Suprapubic skin (tissue), 4 donors: ENCODE measurements around the gene OR2T2. TPM values are rescaled to one million over a fixed set of nuclear protein-coding genes. Genes with fewer than 3 reads are reported as not detected.
"Not testable (repeated sequence)": the region's sequence is repeated elsewhere in the genome, so short reads cannot be mapped to it uniquely, and the experiment has no call there.

ENCODE experiments used
- DNase-seq, 2 donors: peaks; one replicate each; pipeline ENCODE4 v3.0.0-alpha.2; 2019; ENCODE audit warnings: low spot score in 2 of 2
- H3K27ac ChIP-seq: fragments of 200-600 bp; sonication (generic); one replicate; pipeline ENCODE4 v1.5.1; 2019
- H3K27me3 ChIP-seq: fragments of 200-600 bp; sonication (generic); one replicate; pipeline ENCODE4 v1.5.1; 2019
- H3K36me3 ChIP-seq: fragments of 200-600 bp; sonication (generic); one replicate; pipeline ENCODE4 v1.5.1; 2019
- H3K4me1 ChIP-seq: fragments of 200-600 bp; sonication (generic); one replicate; pipeline ENCODE4 v1.5.1; 2019
- H3K4me3 ChIP-seq: fragments of 200-600 bp; sonication (generic); one replicate; pipeline ENCODE4 v1.5.1; 2019; ENCODE audit warnings: mild to moderate bottlenecking
- H3K9me3 ChIP-seq: fragments of 200-600 bp; sonication (generic); one replicate; pipeline ENCODE4 v1.5.1; 2019
- EP300 ChIP-seq: sonication (generic); formaldehyde crosslinking; IDR thresholded peaks from one replicate; pipeline ENCODE4 v1.6.1; 2017; ENCODE audit warnings: antibody characterized with exemption
- POLR2A ChIP-seq, 2 donors: fragments of 450-650 bp; IDR thresholded peaks; one replicate each; pipeline ENCODE4 v1.6.1; 2017; ENCODE audit warnings: antibody characterized with exemption in 2 of 2, mild to moderate bottlenecking in 2 of 2, moderate library complexity in 2 of 2
- POLR2AphosphoS5 ChIP-seq, 3 donors: sonication (generic); formaldehyde crosslinking; IDR thresholded peaks; one replicate each; pipeline ENCODE4 v1.6.1; 2017; ENCODE audit warnings: antibody characterized with exemption in 3 of 3
- WGBS: methylation state at CpG from one replicate; pipeline ENCODE4 v1.1.5; 2018; 5-methylcytosine and 5-hydroxymethylcytosine counted together
- total RNA-seq, 4 donors: library from RNA; depleted of rRNA; stranded (reverse); fragments of >200 nt; gene quantifications; one replicate each; pipeline ENCODE4 v1.1.0, GENCODE V29; 2016
- TF ChIP-seq, protein P1 (sequence below), 2 donors: fragments of 200-600 bp in 1 of 2; fragments of 450-650 bp in 1 of 2; sonication (generic) in 1 of 2; IDR thresholded peaks; one replicate each; pipeline ENCODE4 v1.5.1; 2016 to 2019; ENCODE audit warnings: antibody characterized with exemption in 2 of 2, mild to moderate bottlenecking in 1 of 2, moderate library complexity in 1 of 2

The OR2T2 gene
- total RNA-seq, 4 donors from 2014 or later, result 0.31 TPM; not detected in 3

DNA sequence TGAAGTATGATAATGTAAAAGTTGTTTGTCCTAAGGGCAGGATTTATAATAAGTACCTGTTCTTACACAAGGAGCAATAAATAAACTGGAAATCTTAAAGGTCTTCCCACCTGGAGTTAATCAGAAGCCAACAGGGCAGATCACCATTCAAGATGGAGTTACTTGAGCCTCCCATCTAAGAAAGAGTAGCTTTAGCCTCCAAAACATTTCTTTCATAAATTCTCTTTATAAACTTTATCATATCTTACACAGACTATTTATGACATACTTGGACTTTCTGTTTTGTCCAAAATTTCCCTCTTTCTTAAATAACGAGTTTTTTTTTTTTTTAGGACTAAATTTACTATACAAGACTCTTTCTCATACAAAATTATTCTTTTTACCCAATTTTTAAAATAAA lies 24.1 kb upstream of the OR2T2 start:
- peaks cover 4% of the 10 kb centered on the region for H3K9me3 ChIP-seq
- 12% methylated on average over 1 of the region's 1 CpG for WGBS

GRCh38 chr1:248427526-248428191 lies 17.8 kb upstream of the OR2T2 start:
- 63% methylated on average over 3 of the region's 3 CpGs for WGBS
- H3K36me3 ChIP-seq, H3K27ac ChIP-seq, H3K27me3 ChIP-seq, H3K4me3 ChIP-seq, H3K4me1 ChIP-seq, H3K9me3 ChIP-seq, DNase-seq: not testable (repeated sequence)

More for the DNA sequence above, 24.1 kb upstream of the OR2T2 start:
- Histone ChIP-seq H3K4me3 (no peak overlapping the region), H3K4me1 (no peaks in the 10 kb centered on the region), H3K27ac (no peak overlapping the region), H3K36me3 (no peaks in the 10 kb centered on the region), H3K27me3 (no peaks in the 10 kb centered on the region)
- TF ChIP-seq, protein P1, sequence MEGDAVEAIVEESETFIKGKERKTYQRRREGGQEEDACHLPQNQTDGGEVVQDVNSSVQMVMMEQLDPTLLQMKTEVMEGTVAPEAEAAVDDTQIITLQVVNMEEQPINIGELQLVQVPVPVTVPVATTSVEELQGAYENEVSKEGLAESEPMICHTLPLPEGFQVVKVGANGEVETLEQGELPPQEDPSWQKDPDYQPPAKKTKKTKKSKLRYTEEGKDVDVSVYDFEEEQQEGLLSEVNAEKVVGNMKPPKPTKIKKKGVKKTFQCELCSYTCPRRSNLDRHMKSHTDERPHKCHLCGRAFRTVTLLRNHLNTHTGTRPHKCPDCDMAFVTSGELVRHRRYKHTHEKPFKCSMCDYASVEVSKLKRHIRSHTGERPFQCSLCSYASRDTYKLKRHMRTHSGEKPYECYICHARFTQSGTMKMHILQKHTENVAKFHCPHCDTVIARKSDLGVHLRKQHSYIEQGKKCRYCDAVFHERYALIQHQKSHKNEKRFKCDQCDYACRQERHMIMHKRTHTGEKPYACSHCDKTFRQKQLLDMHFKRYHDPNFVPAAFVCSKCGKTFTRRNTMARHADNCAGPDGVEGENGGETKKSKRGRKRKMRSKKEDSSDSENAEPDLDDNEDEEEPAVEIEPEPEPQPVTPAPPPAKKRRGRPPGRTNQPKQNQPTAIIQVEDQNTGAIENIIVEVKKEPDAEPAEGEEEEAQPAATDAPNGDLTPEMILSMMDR (IDR thresholded peaks at IDR 0.05), result no peak
- TF ChIP-seq POLR2A (IDR thresholded peaks at IDR 0.05) (no peak), POLR2AphosphoS5 (IDR thresholded peaks at IDR 0.05) (no peak), EP300 (no peak)
- no peak for DNase-seq

DNA sequence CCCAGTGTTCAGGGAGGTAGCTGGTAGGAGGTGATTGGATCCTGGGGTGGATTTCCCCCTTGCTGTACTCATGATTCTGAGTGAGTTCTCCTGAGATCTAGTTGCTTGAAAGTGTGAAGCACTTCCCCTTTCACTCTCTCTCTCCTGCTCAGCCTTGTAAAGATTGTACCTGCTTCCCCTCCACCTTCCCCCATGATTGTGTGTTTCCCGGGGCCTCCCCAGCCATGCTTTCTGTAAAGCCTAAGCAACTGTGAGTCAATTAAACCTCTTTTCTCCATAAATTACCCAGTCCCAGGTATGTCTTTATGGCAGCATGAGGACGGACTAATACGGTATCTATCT lies 17.3 kb upstream of the OR2T2 start:
- not testable (repeated sequence) for DNase-seq, H3K4me3 ChIP-seq, H3K27ac ChIP-seq, H3K4me1 ChIP-seq, H3K27me3 ChIP-seq, H3K9me3 ChIP-seq, H3K36me3 ChIP-seq
- 86% methylated on average over 3 of the region's 3 CpGs for WGBS

DNA sequence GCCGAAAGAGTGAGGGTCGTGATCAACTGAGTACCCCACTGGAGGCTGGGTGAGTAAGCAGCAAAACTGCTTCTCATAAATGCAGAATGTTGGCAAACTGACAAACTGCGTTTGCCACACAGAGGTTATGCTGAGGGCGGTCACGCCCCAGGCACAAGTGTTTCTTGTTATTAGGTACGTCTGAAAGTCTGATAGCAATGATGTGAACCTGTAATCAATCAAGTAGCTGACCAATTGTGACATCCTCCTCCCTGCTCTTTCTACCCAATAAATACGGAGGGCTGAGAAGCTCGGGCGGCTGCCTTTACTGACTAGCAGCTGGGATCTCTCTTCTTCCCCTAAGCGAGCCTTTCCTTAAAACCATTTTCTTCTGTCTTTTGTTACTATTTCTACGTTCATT lies 13.8 kb upstream of the OR2T2 start:
- not testable (repeated sequence) for H3K36me3 ChIP-seq, DNase-seq, H3K27me3 ChIP-seq, H3K4me3 ChIP-seq, H3K27ac ChIP-seq, H3K9me3 ChIP-seq, H3K4me1 ChIP-seq
- 66% methylated on average over 11 of the region's 11 CpGs for WGBS

GRCh38 chr1:248432201-248432600 lies 13.2 kb upstream of the OR2T2 start:
- H3K4me1 ChIP-seq, H3K9me3 ChIP-seq, H3K4me3 ChIP-seq, DNase-seq, H3K36me3 ChIP-seq, H3K27me3 ChIP-seq, H3K27ac ChIP-seq: not testable (repeated sequence)
- WGBS, result 79% methylated on average over 4 of the region's 4 CpGs

GRCh38 chr1:248433811-248434415 lies 11.5 kb upstream of the OR2T2 start:
- H3K27me3 ChIP-seq, H3K27ac ChIP-seq, H3K9me3 ChIP-seq, H3K4me3 ChIP-seq, DNase-seq, H3K36me3 ChIP-seq, H3K4me1 ChIP-seq: not testable (repeated sequence)
- WGBS, result 90% methylated on average over 35 of the region's 38 CpGs

DNA sequence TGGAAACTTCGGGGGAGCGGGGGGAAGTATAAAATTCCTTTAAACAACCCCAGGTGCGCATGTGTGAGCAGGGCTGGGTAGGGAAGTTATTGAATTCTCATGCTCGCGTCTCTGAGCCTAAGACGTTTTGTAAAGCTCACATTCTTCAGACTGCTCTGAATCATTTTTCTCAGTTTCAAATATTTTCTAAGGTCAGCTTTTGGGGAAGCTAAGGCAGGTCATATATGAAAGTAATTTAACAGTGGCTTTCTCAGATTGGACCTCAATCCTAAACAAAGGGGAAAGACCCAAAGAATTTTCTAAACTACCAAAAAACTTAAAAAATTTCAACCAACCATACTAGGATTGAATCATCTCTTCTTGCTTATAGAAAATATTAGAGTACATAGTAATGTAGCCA lies 10.5 kb upstream of the OR2T2 start:
- WGBS, result 73% methylated on average over 6 of the region's 6 CpGs
- not testable (repeated sequence) for H3K36me3 ChIP-seq, H3K9me3 ChIP-seq, H3K4me3 ChIP-seq, H3K27ac ChIP-seq, DNase-seq, H3K27me3 ChIP-seq, H3K4me1 ChIP-seq

GRCh38 chr1:248436303-248436702 lies 9.1 kb upstream of the OR2T2 start:
- not testable (repeated sequence) for H3K27ac ChIP-seq, H3K9me3 ChIP-seq, DNase-seq, H3K36me3 ChIP-seq, H3K4me3 ChIP-seq, H3K27me3 ChIP-seq, H3K4me1 ChIP-seq
- WGBS, result 68% methylated on average over 3 of the region's 3 CpGs

DNA sequence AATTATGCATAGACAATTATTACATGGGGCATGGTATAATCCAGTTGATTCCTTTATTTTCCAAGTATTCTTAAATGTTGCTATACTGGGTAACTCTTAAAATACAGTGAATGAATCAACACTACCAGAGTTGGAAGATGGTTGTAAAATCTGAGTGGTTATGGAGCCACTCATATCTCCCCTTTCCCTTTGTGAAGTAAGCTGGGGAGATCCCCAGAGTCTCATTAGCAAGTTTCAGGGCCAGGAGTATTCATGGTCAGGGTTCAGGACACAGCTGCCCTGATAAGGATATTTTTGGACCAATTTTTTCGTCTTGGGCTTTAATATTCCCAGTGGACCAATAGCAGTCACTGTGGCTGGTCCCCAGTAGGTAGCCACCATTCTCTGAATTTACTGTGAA lies 6.8 kb upstream of the OR2T2 start:
- not testable (repeated sequence) for H3K4me3 ChIP-seq, H3K36me3 ChIP-seq, H3K4me1 ChIP-seq, H3K27me3 ChIP-seq, H3K9me3 ChIP-seq, H3K27ac ChIP-seq, DNase-seq
- WGBS, result 38% methylated on average over 1 of the region's 1 CpG

DNA sequence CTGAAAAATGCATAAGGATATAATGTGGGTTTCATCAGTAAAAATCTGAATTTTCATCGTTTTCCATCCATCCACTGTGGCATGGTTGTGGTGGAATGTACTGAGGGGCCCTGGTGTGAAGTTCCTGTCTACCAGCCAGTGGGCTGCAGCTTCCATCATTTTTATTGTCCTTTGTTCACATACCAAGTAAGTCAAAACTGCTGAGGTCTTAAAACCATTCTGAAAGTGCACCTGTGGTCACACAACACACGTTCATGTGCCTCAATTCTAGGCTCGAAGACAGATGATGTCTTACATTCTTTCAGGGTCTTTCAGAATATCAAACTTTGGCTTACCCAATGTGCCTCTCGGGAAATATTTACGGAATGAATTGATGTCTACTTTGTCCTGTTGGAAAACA lies 6.2 kb upstream of the OR2T2 start:
- not testable (repeated sequence) for H3K4me3 ChIP-seq, H3K9me3 ChIP-seq, H3K27ac ChIP-seq, DNase-seq, H3K36me3 ChIP-seq, H3K27me3 ChIP-seq, H3K4me1 ChIP-seq
- WGBS, result 67% methylated on average over 5 of the region's 5 CpGs

- 67% methylated on average over 1 of the region's 2 CpGs for WGBS
- not testable (repeated sequence) for H3K4me1 ChIP-seq, H3K4me3 ChIP-seq, H3K9me3 ChIP-seq, H3K36me3 ChIP-seq, H3K27me3 ChIP-seq, DNase-seq, H3K27ac ChIP-seq
These were observed 2.7 kb upstream of the OR2T2 start for GRCh38 chr1:248442500-248443277.

DNA sequence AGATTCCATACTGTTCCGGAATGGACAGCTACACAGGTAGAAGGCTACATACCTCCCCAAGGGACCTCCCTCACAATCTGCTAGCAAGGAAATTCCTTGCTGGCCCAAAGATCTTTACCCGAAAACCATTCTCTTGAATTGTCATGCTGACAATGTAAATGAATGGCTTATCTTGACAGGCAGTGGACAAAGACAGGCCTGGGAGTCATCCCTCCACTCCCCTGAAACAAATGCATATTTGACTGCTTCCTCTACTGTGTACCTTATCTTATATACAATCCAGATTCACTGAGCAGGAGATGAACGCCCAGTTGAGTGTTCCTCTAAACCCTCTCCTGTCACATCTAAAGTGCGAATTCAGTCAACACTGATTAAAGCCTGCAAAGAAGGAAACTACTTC lies 834 bp upstream of the OR2T2 start:
- H3K4me1 ChIP-seq, H3K27ac ChIP-seq, H3K9me3 ChIP-seq, DNase-seq, H3K27me3 ChIP-seq, H3K4me3 ChIP-seq, H3K36me3 ChIP-seq: not testable (repeated sequence)
- 81% methylated on average over 4 of the region's 4 CpGs for WGBS
